ENCODE results near the gene CCM2L.

GRCh38 chr20:32052778-32053362 is 42.6 kb downstream of the CCM2L start:
- TF ChIP-seq CTCF (conservative IDR thresholded peaks at IDR 0.05; ENCODE audit: low read length) (no peak), EZH2phosphoT487 (IDR thresholded peaks at IDR 0.05; ENCODE audit: borderline replicate concordance, low read depth, low read length) (no peak)

Data from OCI-LY7 (cell line).